Measurements from ENCODE around the gene KCNIP4.

KCNIP4 gene

GRCh38 chr4:21680326-21680898, 268.2 kb downstream of the KCNIP4 start:
- DNase-seq, result no peak

GRCh38 chr4:21678711-21679110, 269.9 kb downstream of the KCNIP4 start:
- no peak for DNase-seq

GRCh38 chr4:21677173-21677572, 271.4 kb downstream of the KCNIP4 start:
- DNase-seq, result no peak

- DNase-seq, result no peak
These were observed 284.2 kb downstream of the KCNIP4 start for GRCh38 chr4:21664355-21664754.

- DNase-seq, result no peak
These were observed 291.7 kb downstream of the KCNIP4 start for GRCh38 chr4:21656832-21657231.

- DNase-seq, result no peak
These were observed 293.5 kb downstream of the KCNIP4 start for GRCh38 chr4:21655031-21655430.

- DNase-seq, result no peak
These were observed 295.9 kb downstream of the KCNIP4 start for GRCh38 chr4:21652508-21653231.

GRCh38 chr4:21649391-21650090, 299.0 kb downstream of the KCNIP4 start:
- DNase-seq, result no peak

GRCh38 chr4:21645776-21646175, 302.8 kb downstream of the KCNIP4 start:
- no peak for DNase-seq

GRCh38 chr4:21641696-21642095, 306.9 kb downstream of the KCNIP4 start:
- no peak for DNase-seq

- DNase-seq, result no peak
These were observed 310.3 kb downstream of the KCNIP4 start for GRCh38 chr4:21638171-21638725.

- DNase-seq, result no peak
These were observed 319.5 kb downstream of the KCNIP4 start for GRCh38 chr4:21628916-21629610.

- no peak for DNase-seq
These were observed 320.4 kb downstream of the KCNIP4 start for GRCh38 chr4:21628116-21628670.

- no peak for DNase-seq
These were observed 323.1 kb downstream of the KCNIP4 start for GRCh38 chr4:21625447-21625846.

GRCh38 chr4:21605006-21605405, 343.6 kb downstream of the KCNIP4 start:
- no peak for DNase-seq

- DNase-seq, result no peak
These were observed 352.1 kb downstream of the KCNIP4 start for GRCh38 chr4:21596521-21596920.

GRCh38 chr4:21593671-21594001, 354.9 kb downstream of the KCNIP4 start:
- DNase-seq, result no peak

GRCh38 chr4:21592970-21593670, 355.5 kb downstream of the KCNIP4 start:
- DNase-seq, result no peak

- no peak for DNase-seq
These were observed 371.5 kb downstream of the KCNIP4 start for GRCh38 chr4:21577056-21577455.

GRCh38 chr4:21571100-21571499, 377.5 kb downstream of the KCNIP4 start:
- DNase-seq, result no peak

- DNase-seq, result no peak
These were observed 378.9 kb downstream of the KCNIP4 start for GRCh38 chr4:21569638-21570037.

- no peak for DNase-seq
These were observed 393.5 kb downstream of the KCNIP4 start for GRCh38 chr4:21555083-21555482.
